ENCODE data around the gene LRP2. TPM values are rescaled to one million over a fixed set of nuclear protein-coding genes. Genes with fewer than 3 reads are reported as not detected.

Gene LRP2
- polyA plus RNA-seq, 1 of the 3 experiments (the other 2 are of a cell fraction), result not detected

DNA sequence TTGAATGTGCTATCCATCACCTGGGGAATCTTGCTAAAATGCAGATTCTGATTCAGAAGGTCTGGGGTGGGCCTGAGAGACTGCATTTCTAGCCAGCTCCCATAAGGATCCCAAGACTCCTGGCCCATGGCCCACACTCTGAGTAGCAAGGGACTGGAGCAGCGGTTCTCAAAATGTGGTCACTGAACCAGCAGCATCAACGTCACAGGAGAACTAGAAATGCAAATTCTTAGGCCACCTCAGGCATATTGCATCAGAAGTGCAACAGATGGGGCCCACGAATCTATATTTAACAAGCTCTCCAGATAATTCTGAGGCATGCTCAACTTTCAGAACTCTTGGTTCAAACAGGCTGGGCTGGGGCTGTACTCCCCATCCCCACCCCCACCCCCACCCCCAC lies 218.3 kb downstream of the LRP2 start:
- Histone ChIP-seq H3K9me2 (no peaks in the 10 kb centered on the region), H3K4me1 (ENCODE audit: control insufficient read depth in 1 of 2, insufficient read depth in 2 of 2, low read depth in 1 of 2, low read length in 1 of 2) (no peaks in the 10 kb centered on the region), H3K27me3 (ENCODE audit: insufficient read depth) (no peaks in the 10 kb centered on the region), H3K27ac (ENCODE audit: low read depth in 2 of 2, low read length in 1 of 2) (no peak overlapping the region), H3K4me2 (no peak overlapping the region), H3K36me3 (replicated peaks in 1 of 2; ENCODE audit: control insufficient read depth in 1 of 2, insufficient read depth in 2 of 2, low read length in 1 of 2) (no peaks in the 10 kb centered on the region), H3K4me3 (ENCODE audit: low read depth in 2 of 2, low read length in 1 of 2) (no peak overlapping the region), H3K9ac (no peak overlapping the region), H3K79me2 (ENCODE audit: insufficient read depth) (no peaks in the 10 kb centered on the region), H3K9me3 (no peaks in the 10 kb centered on the region), H3F3A (replicated peaks; ENCODE audit: insufficient read depth) (no peaks in the 10 kb centered on the region), H4K20me1 (ENCODE audit: insufficient read depth) (no peaks in the 10 kb centered on the region), H2AFZ (ENCODE audit: low read depth) (no peak overlapping the region)
- no peak for DNase-seq
- 33% methylated on average over 3 of the region's 3 CpGs for WGBS (ENCODE audit: low lambda C conversion rate)
- ChIA-PET CTCF (interaction anchor here (0.6 to 8.4 kb wide), 5 partner anchors 12 to 73 kb away, joined by 3 to 94 read pairs (median 4); no protein-coding TSS in a partner anchor), POLR2A (no interaction called here)
- TF ChIP-seq, protein P1, sequence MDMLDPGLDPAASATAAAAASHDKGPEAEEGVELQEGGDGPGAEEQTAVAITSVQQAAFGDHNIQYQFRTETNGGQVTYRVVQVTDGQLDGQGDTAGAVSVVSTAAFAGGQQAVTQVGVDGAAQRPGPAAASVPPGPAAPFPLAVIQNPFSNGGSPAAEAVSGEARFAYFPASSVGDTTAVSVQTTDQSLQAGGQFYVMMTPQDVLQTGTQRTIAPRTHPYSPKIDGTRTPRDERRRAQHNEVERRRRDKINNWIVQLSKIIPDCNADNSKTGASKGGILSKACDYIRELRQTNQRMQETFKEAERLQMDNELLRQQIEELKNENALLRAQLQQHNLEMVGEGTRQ (IDR thresholded peaks at IDR 0.05; ENCODE audit: borderline replicate concordance, low read depth, low read length), result no peak
- TF ChIP-seq MEF2A (IDR thresholded peaks at IDR 0.05; ENCODE audit: borderline replicate concordance, low read depth) (no peak), RAD21 (IDR thresholded peaks at IDR 0.05; ENCODE audit: low read length) (no peak), SIN3A (IDR thresholded peaks at IDR 0.05; ENCODE audit: borderline replicate concordance, low read depth, low read length) (no peak), NFIC (IDR thresholded peaks at IDR 0.05; ENCODE audit: borderline replicate concordance) (no peak), EP300 (IDR thresholded peaks at IDR 0.05; ENCODE audit: borderline replicate concordance in 1 of 2, low read depth in 1 of 2, low read length in 1 of 2) (no peak)

DNA sequence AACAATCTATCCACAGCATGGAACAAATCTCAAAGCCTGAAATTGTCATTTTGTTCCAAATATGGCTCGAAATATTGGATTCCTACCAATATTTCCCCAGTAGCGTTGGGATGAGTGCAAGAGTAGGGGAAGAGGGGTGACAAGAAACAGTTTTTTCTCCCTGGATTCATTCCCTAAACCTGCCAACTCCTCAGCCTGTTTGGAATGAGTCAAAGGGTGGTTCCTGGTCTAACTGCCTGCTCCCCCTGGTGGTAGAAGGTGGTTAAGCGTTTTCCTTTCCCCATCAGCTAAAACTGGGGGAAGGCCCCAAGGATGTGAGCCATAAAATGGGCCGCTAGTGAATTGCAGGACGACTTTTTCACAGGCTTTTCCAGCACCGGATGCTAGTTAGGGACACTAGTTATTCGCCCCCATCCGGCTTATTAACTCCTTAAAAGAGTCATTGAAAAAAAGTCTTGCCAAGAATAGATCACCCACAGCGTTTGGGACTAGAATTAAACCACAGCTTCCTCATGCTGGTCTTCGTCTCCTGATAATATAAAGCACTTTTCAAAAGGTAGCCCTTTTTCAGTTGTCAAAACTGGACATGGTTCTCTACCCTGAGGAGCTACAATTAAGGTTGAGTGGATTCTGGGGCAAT lies 220.5 kb downstream of the LRP2 start:
- H3K27ac ChIP-seq (ENCODE audit: low read depth in 2 of 2, low read length in 1 of 2), result no peak overlapping the region
- WGBS (ENCODE audit: low lambda C conversion rate), result 31% methylated on average over 10 of the region's 10 CpGs
- H3K79me2 ChIP-seq (ENCODE audit: insufficient read depth), result no peaks in the 10 kb centered on the region
- H3K27me3 ChIP-seq (ENCODE audit: insufficient read depth), result no peaks in the 10 kb centered on the region
- H3K4me2 ChIP-seq, result no peak overlapping the region
- POLR2A ChIA-PET, result no interaction called here
- peak; percentile 58 for TF ChIP-seq RAD21 (IDR thresholded peaks at IDR 0.05; ENCODE audit: low read length)
- TF ChIP-seq, protein P2, sequence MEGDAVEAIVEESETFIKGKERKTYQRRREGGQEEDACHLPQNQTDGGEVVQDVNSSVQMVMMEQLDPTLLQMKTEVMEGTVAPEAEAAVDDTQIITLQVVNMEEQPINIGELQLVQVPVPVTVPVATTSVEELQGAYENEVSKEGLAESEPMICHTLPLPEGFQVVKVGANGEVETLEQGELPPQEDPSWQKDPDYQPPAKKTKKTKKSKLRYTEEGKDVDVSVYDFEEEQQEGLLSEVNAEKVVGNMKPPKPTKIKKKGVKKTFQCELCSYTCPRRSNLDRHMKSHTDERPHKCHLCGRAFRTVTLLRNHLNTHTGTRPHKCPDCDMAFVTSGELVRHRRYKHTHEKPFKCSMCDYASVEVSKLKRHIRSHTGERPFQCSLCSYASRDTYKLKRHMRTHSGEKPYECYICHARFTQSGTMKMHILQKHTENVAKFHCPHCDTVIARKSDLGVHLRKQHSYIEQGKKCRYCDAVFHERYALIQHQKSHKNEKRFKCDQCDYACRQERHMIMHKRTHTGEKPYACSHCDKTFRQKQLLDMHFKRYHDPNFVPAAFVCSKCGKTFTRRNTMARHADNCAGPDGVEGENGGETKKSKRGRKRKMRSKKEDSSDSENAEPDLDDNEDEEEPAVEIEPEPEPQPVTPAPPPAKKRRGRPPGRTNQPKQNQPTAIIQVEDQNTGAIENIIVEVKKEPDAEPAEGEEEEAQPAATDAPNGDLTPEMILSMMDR (IDR thresholded peaks at IDR 0.05), result peak; percentile 79
- peak; percentile 73 for TF ChIP-seq SMC3 (IDR thresholded peaks at IDR 0.05; ENCODE audit: low read depth, low read length)
- TF ChIP-seq, protein P3, sequence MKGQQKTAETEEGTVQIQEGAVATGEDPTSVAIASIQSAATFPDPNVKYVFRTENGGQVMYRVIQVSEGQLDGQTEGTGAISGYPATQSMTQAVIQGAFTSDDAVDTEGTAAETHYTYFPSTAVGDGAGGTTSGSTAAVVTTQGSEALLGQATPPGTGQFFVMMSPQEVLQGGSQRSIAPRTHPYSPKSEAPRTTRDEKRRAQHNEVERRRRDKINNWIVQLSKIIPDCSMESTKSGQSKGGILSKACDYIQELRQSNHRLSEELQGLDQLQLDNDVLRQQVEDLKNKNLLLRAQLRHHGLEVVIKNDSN (IDR thresholded peaks at IDR 0.05; ENCODE audit: borderline replicate concordance, low read depth), result no peak
- peak; percentile 17 for TF ChIP-seq CHD2 (IDR thresholded peaks at IDR 0.05; ENCODE audit: low read length, partially characterized antibody)
- TF ChIP-seq RCOR1 (IDR thresholded peaks at IDR 0.05; ENCODE audit: low read length), result no peak
- no peak overlapping the region for H2AFZ ChIP-seq (ENCODE audit: low read depth)
- H3K4me3 ChIP-seq (ENCODE audit: low read depth in 2 of 2, low read length in 1 of 2), result no peak overlapping the region
- H3K9me2 ChIP-seq, result no peaks in the 10 kb centered on the region
- H3K36me3 ChIP-seq (replicated peaks in 1 of 2; ENCODE audit: control insufficient read depth in 1 of 2, insufficient read depth in 2 of 2, low read length in 1 of 2), result no peaks in the 10 kb centered on the region
- no peaks in the 10 kb centered on the region for H3K4me1 ChIP-seq (ENCODE audit: control insufficient read depth in 1 of 2, insufficient read depth in 2 of 2, low read depth in 1 of 2, low read length in 1 of 2)
- no peaks in the 10 kb centered on the region for H4K20me1 ChIP-seq (ENCODE audit: insufficient read depth)
- CTCF ChIA-PET, result interaction anchor here (0.6 to 8.4 kb wide), 32 partner anchors 8 to 773 kb away, joined by 3 to 94 read pairs (median 4); no protein-coding TSS in a partner anchor
- DNase-seq, result peak; percentile 55
- H3F3A ChIP-seq (replicated peaks; ENCODE audit: insufficient read depth), result no peaks in the 10 kb centered on the region
- H3K9ac ChIP-seq, result no peak overlapping the region
- H3K9me3 ChIP-seq, result no peaks in the 10 kb centered on the region
